KG1 (cell line): ENCODE data around the gene ARPP21.

Experiments
- DNase-seq: peaks from one replicate; lab custom pipeline; 2025; lab: John Stamatoyannopoulos, UW

The ARPP21 gene

GRCh38 chr3:35641920-35642527 is 2.7 kb downstream of the ARPP21 start:
- DNase-seq = no peak

GRCh38 chr3:35643495-35643894 is 4.2 kb downstream of the ARPP21 start:
- no peak for DNase-seq

- no peak for DNase-seq
These were observed 5.1 kb downstream of the ARPP21 start for GRCh38 chr3:35644451-35644850.

- no peak for DNase-seq
These were observed 5.9 kb downstream of the ARPP21 start for GRCh38 chr3:35645189-35645588.

- DNase-seq = no peak
These were observed 6.8 kb downstream of the ARPP21 start for GRCh38 chr3:35646081-35646480.

- no peak for DNase-seq
These were observed 8.1 kb downstream of the ARPP21 start for GRCh38 chr3:35647461-35647860.

- DNase-seq = no peak
These were observed 9.0 kb downstream of the ARPP21 start for GRCh38 chr3:35648347-35648746.

- no peak for DNase-seq
These were observed 10.1 kb downstream of the ARPP21 start for GRCh38 chr3:35649405-35649804.

- DNase-seq = no peak
These were observed 12.1 kb downstream of the ARPP21 start for GRCh38 chr3:35651426-35651825.

- DNase-seq = no peak
These were observed 12.5 kb downstream of the ARPP21 start for GRCh38 chr3:35651851-35652250.

- DNase-seq = no peak
These were observed 14.0 kb downstream of the ARPP21 start for GRCh38 chr3:35653347-35653746.

GRCh38 chr3:35654476-35654875 is 15.2 kb downstream of the ARPP21 start:
- DNase-seq = no peak

- DNase-seq = no peak
These were observed 19.4 kb downstream of the ARPP21 start for GRCh38 chr3:35658686-35659085.

- DNase-seq = no peak
These were observed 20.4 kb downstream of the ARPP21 start for GRCh38 chr3:35659768-35660167.

- no peak for DNase-seq
These were observed 24.1 kb downstream of the ARPP21 start for GRCh38 chr3:35663471-35663870.

- no peak for DNase-seq
These were observed 25.2 kb downstream of the ARPP21 start for GRCh38 chr3:35664460-35664919.

GRCh38 chr3:35665390-35666055 is 26.2 kb downstream of the ARPP21 start:
- no peak for DNase-seq

GRCh38 chr3:35666888-35667287 is 27.6 kb downstream of the ARPP21 start:
- DNase-seq = no peak

- DNase-seq = no peak
These were observed 31.2 kb downstream of the ARPP21 start for GRCh38 chr3:35670408-35670965.

GRCh38 chr3:35671483-35671882 is 32.2 kb downstream of the ARPP21 start:
- no peak for DNase-seq

GRCh38 chr3:35673017-35673416 is 33.7 kb downstream of the ARPP21 start:
- DNase-seq = no peak

GRCh38 chr3:35674451-35675109 is 35.3 kb downstream of the ARPP21 start:
- no peak for DNase-seq

- no peak for DNase-seq
These were observed 35.9 kb downstream of the ARPP21 start for GRCh38 chr3:35675206-35675605.
